Panc1 (cell line): ENCODE data around the gene CHI3L1.

Source experiments
- POLR2AphosphoS5 ChIP-seq: IDR thresholded peaks from 2 replicates; pipeline ENCODE4 v1.6.1; 2012; ENCODE audit warnings: mild to moderate bottlenecking, low read depth, low read length, moderate library complexity
- TF ChIP-seq, protein P1 (sequence below): fragments of 450-650 bp; IDR thresholded peaks from 2 replicates; pipeline ENCODE4 v1.5.1; 2017; ENCODE audit warnings: mild to moderate bottlenecking

GRCh38 chr1:203215573-203215972, 29.1 kb upstream of the CHI3L1 start:
- TF ChIP-seq, protein P1, sequence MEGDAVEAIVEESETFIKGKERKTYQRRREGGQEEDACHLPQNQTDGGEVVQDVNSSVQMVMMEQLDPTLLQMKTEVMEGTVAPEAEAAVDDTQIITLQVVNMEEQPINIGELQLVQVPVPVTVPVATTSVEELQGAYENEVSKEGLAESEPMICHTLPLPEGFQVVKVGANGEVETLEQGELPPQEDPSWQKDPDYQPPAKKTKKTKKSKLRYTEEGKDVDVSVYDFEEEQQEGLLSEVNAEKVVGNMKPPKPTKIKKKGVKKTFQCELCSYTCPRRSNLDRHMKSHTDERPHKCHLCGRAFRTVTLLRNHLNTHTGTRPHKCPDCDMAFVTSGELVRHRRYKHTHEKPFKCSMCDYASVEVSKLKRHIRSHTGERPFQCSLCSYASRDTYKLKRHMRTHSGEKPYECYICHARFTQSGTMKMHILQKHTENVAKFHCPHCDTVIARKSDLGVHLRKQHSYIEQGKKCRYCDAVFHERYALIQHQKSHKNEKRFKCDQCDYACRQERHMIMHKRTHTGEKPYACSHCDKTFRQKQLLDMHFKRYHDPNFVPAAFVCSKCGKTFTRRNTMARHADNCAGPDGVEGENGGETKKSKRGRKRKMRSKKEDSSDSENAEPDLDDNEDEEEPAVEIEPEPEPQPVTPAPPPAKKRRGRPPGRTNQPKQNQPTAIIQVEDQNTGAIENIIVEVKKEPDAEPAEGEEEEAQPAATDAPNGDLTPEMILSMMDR: no peak
- no peak for TF ChIP-seq POLR2AphosphoS5
